HL-60 (cell line): ENCODE measurements around the gene TMEM163.

Source experiments
- CTCF ChIP-seq: IDR thresholded peaks from one replicate; pipeline ENCODE4 v1.5.1; 2011; ENCODE audit warnings: low read length, control low read depth, inconsistent platforms; ENCODE audit not compliant: insufficient read depth
- GABPA ChIP-seq: IDR thresholded peaks from 2 replicates; pipeline ENCODE4 v1.6.1; 2012; ENCODE audit warnings: low read depth
- POLR2AphosphoS5 ChIP-seq: IDR thresholded peaks from 2 replicates; pipeline ENCODE4 v1.6.1; 2012; ENCODE audit warnings: low read depth
- REST ChIP-seq: IDR thresholded peaks from 2 replicates; pipeline ENCODE4 v1.6.1; 2012; ENCODE audit warnings: low read depth; ENCODE audit not compliant: insufficient replicate concordance
- SPI1 ChIP-seq: IDR thresholded peaks from 2 replicates; pipeline ENCODE4 v1.6.1; 2012; ENCODE audit warnings: low read depth, mild to moderate bottlenecking, borderline replicate concordance

GRCh38 chr2:134482766-134483340 is 235.9 kb downstream of the TMEM163 start:
- TF ChIP-seq POLR2AphosphoS5 (no peak), REST (no peak), CTCF (no peak), GABPA (no peak), SPI1 (no peak)
